Measurements from ENCODE around the gene MPC2. TPM values are rescaled to one million over a fixed set of nuclear protein-coding genes. Genes with fewer than 3 reads are reported as not detected.

Gene MPC2
- total RNA-seq, 1 experiment from 2014 or later: 71.7 TPM

GRCh38 chr1:167973832-167974231 lies 37.0 kb upstream of the MPC2 start:
- POLR2A ChIA-PET: no interaction called here
- Histone ChIP-seq H3K9me3 (ENCODE audit: control insufficient read depth, insufficient read depth, low read depth, low read length) (no peaks in the 10 kb centered on the region), H3K4me3 (ENCODE audit: low read depth in 2 of 2, low read length in 2 of 2) (no peak overlapping the region), H3K4me1 (ENCODE audit: control insufficient read depth, insufficient read depth, low read length) (no peaks in the 10 kb centered on the region), H3K27me3 (ENCODE audit: control insufficient read depth, insufficient read depth, low read length) (no peaks in the 10 kb centered on the region), H3K36me3 (ENCODE audit: control insufficient read depth, insufficient read depth, low read length) (peaks cover 16% of the 10 kb centered on the region), H3K27ac (ENCODE audit: low read length) (no peak overlapping the region)
- TF ChIP-seq REST (IDR thresholded peaks at IDR 0.05; ENCODE audit: insufficient read depth in 1 of 2, low read depth in 2 of 2, low read length in 1 of 2): no peak
- intact Hi-C loops (cut with micrococcal nuclease; ENCODE audit: unreplicated experiment) (no loop called here), in situ Hi-C loops (cut with HindIII; ENCODE audit: low pct_unique_long_range_greater_than_20kb, low sequenced_read_pairs) (no loop called here)
- no TSS peak for BruUV-seq (replicated peaks)
- DNase-seq (ENCODE audit: low read depth, low spot score) (no peak), ATAC-seq (no peak)
- CTCF ChIA-PET: no interaction called here

GRCh38 chr1:167968569-167968968 lies 31.7 kb upstream of the MPC2 start:
- Histone ChIP-seq H3K27me3 (ENCODE audit: control insufficient read depth, insufficient read depth, low read length) (no peaks in the 10 kb centered on the region), H3K4me3 (ENCODE audit: low read depth in 2 of 2, low read length in 2 of 2) (no peak overlapping the region), H3K4me1 (ENCODE audit: control insufficient read depth, insufficient read depth, low read length) (no peaks in the 10 kb centered on the region), H3K27ac (ENCODE audit: low read length) (no peak overlapping the region), H3K9me3 (ENCODE audit: control insufficient read depth, insufficient read depth, low read depth, low read length) (no peaks in the 10 kb centered on the region), H3K36me3 (ENCODE audit: control insufficient read depth, insufficient read depth, low read length) (peaks cover 14% of the 10 kb centered on the region)
- TF ChIP-seq REST (IDR thresholded peaks at IDR 0.05; ENCODE audit: insufficient read depth in 1 of 2, low read depth in 2 of 2, low read length in 1 of 2) (no peak), SIN3A (IDR thresholded peaks at IDR 0.05; ENCODE audit: borderline replicate concordance, insufficient read depth, low read depth, low read length) (no peak), CTCF (IDR thresholded peaks at IDR 0.05) (no peak), POLR2AphosphoS5 (IDR thresholded peaks at IDR 0.05; ENCODE audit: low read depth, low read length) (no peak)
- in situ Hi-C loops (cut with HindIII; ENCODE audit: low pct_unique_long_range_greater_than_20kb, low sequenced_read_pairs) (no loop called here), intact Hi-C loops (cut with micrococcal nuclease; ENCODE audit: unreplicated experiment) (no loop called here)
- CTCF ChIA-PET: no interaction called here
- DNase-seq (ENCODE audit: low read depth, low spot score) (no peak), ATAC-seq (no peak)
- POLR2A ChIA-PET: no interaction called here
- BruUV-seq (replicated peaks): no TSS peak

All from Panc1 (cell line).